Measurements from ENCODE around the gene EPGN.
A peak's percentile ranks its signal among the peaks of the same experiment; 100 is the strongest.

EPGN gene, protein sequence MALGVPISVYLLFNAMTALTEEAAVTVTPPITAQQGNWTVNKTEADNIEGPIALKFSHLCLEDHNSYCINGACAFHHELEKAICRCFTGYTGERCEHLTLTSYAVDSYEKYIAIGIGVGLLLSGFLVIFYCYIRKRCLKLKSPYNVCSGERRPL

GRCh38 chr4:74308215-74308614, at the start of gene EPGN:
EPGN (plus strand) TSS chr4:74308470; CDS start chr4:74308534, 64 bp downstream.
- DNase-seq = no peak

GRCh38 chr4:74258963-74259362, 49.3 kb upstream of the EPGN start:
- DNase-seq = no peak

- DNase-seq = no peak
These were observed 48.2 kb upstream of the EPGN start for GRCh38 chr4:74260036-74260435.

GRCh38 chr4:74262522-74262921, 45.7 kb upstream of the EPGN start:
- DNase-seq = no peak

DNA sequence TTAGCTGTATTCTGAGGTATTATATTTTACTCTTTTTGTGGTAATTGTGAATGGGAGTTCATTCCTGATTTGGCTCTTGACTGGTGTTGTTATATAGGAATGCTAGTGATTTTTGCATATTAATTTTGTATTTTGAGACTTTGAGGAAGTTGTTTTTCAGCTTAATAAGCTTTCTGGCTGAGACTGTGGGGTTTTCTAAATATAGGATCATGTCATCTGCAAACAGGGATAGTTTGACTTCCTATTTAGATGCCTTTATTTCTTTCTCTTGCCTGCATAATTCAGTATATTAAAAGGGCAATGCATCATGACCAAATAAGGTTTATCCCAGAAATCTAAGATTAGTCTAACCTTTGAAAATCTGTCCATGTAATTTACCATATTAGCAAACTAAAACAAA, 44.7 kb upstream of the EPGN start:
- DNase-seq = no peak

DNA sequence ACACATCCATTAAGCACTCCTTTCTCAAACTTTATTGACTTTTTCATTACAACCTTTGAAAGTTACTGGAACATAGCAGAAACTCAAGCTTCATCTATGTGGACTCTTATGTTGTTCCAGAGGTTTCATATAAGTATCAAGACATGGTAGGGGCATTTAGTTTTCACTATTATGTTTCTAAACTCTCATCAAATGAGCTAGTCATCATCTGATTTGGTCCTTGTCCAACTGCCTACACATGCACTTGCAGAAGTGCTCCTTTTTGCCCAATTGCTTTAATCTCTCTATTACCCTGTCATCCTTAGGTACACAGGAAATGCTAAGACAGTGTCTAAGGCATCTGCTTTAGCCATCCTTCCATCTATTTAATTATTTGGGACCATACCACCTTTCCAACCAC, 42.2 kb upstream of the EPGN start:
- DNase-seq = no peak

GRCh38 chr4:74267998-74268606, 40.2 kb upstream of the EPGN start:
- DNase-seq = no peak

GRCh38 chr4:74268643-74269042, 39.6 kb upstream of the EPGN start:
- DNase-seq = no peak

DNA sequence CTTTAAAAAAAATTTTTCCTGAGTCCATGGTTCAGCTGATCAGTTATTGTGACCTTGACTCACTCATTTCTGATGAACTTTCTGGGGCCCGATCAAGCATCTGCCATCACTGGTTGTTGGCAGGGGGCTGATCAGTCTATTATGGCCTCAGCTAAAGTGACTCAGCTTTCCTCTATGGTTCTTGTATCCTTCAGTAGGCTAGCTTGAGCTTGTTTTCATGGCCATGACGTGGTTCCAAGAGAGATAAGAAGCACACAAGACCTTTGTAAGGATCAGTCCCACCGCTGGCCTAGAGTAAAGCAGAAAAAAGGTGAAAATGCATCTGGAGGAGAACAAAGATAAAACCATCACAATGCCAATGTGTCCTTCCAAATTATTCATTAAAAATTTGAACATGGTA, 29.8 kb upstream of the EPGN start:
- no peak for DNase-seq

DNA sequence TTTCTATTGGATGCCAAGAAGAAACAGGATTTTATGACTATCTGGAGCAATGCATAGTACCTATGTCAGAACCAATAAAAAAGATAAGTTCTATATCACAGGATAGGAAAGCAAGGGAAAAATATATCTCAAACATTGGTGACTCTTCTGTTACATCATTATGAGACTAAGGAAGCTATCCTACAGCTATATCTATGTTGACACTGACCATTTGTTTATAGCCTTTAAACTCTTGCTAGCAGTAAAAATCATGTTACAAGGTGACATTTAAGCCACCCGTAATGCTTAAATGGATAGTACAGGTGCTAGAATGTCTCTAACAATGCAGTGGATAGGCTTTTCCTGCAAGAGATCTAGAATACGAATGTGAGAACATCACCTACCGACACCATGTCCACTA, 28.6 kb upstream of the EPGN start:
- no peak for DNase-seq

DNA sequence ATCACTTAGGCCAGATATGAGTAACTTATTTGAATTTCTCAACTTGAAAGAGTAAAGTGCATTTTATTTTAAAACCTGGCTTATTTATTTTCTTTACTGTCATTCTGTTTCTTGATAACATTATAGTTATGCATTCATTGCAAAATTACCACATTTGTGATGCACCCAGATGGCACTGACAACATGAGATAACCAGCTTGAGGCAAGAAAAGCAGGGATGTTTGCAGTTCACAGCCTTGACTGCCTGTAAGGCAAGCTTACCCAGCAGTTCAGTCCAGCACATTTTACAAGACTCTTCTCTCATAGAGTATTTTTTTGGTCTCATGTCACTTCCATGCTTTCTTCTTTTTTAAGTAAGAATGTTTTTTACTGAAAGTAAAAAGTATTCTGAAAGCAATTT, 25.3 kb upstream of the EPGN start:
- no peak for DNase-seq

DNA sequence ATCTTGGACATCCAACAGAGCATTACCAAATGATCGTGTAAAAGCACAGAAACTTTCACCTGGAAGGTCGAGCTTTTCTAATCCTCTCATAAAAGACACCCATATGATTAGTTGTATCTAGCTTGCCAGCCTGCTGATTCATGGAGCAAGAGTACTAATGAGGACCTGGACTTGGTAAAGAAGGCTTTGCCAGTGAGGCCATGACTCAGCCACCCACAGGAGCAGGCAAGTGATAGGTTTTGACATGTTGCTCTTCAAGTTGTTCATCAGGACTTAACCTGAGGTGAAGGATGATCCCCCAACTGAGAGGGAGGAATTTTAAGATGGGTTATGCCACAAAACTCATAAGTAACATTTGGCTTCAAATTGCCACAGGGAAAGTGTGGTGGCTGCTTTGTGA, 24.7 kb upstream of the EPGN start:
- DNase-seq = no peak

DNA sequence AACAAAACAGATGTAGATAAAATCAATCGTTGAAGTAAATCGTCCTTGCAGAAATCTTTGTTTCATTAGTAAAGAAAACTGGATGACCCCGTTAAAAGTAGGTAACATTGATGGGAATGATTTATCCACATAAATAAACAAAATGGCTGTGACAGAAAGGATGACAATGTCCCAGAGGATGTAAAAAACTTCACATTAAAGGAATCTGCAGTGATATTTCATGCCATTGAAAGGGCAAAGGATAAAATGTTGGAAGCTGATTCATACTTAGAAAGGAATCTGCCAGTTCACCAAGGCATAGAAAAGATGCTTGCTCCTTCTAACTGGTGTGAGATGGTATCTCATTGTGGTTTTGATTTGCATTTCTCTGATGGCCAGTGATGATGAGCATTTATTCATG, 24.2 kb upstream of the EPGN start:
- DNase-seq = no peak

DNA sequence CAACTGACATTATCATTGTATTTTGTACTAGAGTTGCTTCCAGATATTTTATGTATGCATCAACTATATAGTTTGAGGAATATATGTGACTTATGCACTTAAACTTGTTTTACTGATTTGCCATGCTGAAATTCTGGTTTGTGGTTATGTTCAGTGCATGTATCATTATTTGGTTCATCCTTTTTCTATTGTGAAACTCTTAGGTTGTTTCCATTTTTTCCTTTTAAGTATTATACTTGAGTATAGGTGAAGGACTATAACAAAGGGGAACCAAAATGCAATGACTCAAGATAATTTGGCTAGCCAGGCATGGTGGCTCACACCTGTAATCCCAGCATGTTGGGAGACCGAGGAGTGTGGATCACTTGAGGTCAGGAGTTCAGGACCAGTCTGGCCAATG, 21.1 kb upstream of the EPGN start:
- no peak for DNase-seq

GRCh38 chr4:74287791-74288190, 20.5 kb upstream of the EPGN start:
- DNase-seq = no peak

DNA sequence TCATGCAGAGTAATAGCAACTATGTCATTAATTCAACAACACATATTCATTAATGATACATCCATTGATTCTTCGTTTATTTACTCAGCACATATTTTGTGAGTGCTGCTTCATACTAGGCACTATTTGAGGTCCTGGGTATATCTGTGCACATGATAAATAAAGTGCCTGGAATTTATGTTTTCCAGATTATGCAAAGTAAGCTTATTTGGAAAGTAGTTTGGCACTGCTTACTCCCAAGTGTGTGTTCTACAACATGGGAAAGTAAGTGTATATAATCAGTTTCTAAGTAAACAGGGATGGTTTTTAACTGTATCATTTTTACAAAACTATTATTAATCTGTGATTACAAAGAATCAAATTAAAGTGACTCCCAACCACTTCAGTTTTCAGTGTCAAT, 16.8 kb upstream of the EPGN start:
- no peak for DNase-seq

DNA sequence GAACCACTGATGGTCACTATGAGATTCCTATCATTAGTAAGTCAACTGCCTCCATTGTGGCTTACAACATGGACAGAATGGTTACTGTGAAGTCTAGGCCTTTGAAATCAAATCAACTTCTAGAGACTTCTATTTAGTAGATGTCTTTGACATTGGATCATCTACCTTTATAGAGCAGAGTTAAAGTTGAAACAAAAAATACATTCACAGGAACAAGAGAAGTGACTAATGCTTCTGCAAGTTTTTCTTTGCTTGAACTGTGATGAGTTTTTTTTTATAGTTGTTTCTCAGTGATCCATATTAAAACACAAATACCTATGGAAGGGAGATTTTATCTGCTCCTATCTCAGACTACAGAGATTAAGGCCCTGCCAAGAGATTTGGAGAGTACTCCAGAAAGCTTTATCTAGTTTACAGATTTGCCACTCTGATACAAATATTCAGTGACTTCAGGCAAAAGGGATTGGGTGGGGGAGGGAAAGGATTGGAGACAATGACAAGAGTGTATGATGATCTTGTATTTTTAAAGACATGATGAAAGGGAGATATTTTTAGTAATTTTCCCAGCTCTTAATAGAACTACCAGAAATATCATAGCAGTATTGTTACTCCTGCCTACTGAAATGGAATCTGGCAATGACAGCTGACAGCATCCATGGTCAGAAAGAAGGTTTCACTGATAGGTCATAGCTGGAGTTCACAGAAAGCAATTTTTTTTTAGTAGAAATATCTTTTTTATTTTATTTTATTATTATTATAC, 16.0 kb upstream of the EPGN start:
- no peak for DNase-seq

DNA sequence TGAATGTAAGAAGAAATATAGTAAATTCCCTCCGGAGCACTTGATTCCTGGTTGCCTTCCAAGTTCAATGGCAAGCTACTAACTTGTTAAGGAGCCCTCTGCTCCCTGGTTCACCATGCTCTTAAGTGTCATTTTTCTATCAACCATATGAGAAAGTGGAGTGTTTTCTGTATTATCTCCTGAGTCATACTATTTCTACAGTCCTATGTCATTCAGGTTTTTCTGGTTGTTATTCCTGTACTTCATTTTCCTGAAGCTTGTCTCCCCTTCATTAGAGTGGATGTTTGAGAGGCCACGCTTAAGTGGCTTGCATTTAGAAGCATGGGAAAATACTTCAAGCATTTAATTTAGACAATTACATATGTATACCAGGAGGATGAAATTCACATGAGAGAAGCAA, 14.7 kb upstream of the EPGN start:
- DNase-seq = no peak

GRCh38 chr4:74294681-74295080, 13.6 kb upstream of the EPGN start:
- no peak for DNase-seq

- no peak for DNase-seq
These were observed 10.7 kb upstream of the EPGN start for GRCh38 chr4:74297539-74297938.

GRCh38 chr4:74304095-74304625, 4.1 kb upstream of the EPGN start:
- no peak for DNase-seq

- DNase-seq = no peak
These were observed 3.3 kb upstream of the EPGN start for GRCh38 chr4:74305000-74305399.

DNA sequence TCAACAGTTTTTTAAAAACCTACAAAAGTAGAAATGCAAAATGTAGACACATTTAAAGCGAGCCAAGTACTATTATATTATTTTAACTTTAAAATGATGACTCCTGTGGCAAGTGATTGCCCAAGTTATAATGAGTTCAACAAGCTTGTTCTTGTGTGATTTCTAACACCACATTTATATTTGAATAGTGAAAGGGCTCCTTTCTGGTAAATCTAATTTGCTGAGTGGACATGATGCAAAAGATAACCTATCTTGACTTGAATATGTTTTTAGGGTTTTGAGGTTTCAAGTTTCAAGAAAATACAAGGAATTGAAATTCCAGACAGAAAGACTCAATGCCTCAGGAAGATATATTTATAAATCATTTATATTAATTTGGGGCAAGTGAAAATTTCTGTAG, 1.1 kb upstream of the EPGN start:
- no peak for DNase-seq

DNA sequence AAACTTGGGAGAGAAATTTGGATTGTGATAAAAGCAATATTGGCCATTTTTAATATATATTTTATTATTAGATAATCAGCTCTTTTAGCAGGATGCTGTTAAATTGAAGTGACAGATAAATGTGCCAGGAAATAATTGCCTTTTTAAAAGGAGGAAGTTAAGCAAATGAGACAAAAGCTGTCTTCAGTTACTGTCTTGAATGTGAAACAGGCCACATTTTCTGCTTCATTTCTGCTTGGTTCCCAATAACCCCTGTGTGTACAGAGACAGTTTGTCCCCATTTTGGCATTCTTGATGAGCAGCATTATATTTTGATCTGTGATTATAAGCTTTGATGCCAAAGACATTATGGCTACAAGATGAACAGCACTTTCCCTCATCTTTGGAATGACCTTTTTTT, 953 bp downstream of the EPGN start:
- peak in 1 of 2 experiments; percentile 19 for DNase-seq

Data from Kasumi-1 (cell line).